Fibroblast of gingiva (primary cell): ENCODE measurements around the gene THADA.
"Not testable (repeated sequence)": the region's sequence is repeated elsewhere in the genome, so short reads cannot be mapped to it uniquely, and the experiment has no call there.

Experiments used
- DNase-seq: peaks from one replicate; pipeline ENCODE4 v3.0.0-alpha.2; 2011; ENCODE audit warnings: low read depth

The THADA gene

DNA sequence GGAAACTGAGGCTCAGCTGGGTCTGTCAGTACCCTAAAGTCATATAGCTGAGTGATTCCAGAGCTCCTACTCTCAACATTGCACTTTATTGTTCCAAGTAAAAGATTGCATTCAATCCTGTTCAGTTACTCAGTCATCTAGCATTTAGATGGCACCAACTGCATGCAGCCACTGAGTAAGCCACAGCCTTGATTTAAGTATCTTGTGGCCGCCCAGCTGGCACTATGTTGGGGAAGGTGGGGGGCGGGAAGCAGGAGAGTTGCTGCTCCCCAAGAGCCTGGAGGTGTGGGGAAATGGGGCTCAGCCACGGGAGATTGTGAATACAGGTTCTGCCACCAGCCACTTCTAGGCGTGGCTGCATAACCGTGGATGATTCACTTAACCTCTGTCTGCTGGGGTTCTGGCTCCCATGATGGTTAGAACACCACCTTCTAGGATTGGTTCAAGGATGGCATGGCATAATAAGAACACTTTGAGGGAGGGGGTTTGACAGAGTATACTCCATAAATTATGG is 386.6 kb downstream of the THADA start:
- no peak for DNase-seq

DNA sequence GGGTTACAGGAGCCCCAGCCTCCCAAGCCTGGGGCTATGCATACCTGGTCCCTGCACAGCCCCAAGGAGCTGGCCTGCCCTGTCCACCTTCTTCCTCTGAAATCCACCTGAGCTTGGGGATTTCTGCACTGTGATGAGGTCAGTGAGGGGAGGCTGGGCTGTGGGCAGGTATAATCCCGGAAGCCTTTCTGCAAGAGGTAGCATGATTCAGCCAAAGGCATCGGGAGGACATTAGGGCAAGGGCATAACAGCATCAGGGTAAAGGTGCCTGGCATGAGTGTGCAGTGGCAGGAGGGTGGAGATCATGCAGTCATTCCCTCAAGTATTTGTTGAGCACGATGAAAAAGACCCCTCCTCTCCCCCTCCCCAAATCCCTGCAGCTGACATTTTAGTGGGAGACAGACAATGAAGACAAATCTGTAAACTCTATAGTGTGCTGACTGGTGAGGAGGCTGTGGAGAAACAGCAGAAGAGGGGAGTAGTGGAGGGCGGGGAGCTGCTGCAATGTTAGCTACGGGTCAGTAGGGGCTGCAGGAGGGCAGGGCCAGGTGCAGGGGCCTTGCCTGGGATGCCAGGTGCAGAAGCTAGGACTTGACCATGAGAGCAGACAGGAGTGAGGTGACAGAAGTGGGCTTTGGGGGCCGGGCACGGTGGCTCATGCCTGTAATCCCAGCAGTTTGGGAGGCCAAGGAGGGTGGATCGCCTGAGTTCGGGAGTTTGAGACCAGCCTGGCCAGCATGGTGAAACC is 388.1 kb downstream of the THADA start:
- DNase-seq: no peak

DNA sequence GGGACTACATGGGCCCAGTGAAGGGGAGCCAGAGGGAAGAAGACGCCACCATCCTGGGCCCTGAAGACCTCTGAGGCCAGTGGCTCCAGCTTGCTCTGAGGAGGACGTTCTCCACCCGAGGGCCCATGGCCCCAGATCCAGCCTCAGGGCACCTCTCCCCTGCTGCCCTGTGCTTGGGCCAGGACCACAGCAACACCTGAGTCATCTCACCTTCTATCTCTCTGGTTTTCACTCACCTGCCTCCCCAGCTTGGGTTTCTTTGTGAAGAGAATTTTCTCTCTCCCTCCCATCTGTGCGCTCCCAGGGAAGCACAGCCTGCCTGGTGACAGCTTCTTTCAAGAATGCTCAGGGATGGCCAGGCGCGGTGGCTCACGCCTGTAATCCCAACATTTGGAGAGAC is 389.2 kb downstream of the THADA start:
- DNase-seq: no peak

DNA sequence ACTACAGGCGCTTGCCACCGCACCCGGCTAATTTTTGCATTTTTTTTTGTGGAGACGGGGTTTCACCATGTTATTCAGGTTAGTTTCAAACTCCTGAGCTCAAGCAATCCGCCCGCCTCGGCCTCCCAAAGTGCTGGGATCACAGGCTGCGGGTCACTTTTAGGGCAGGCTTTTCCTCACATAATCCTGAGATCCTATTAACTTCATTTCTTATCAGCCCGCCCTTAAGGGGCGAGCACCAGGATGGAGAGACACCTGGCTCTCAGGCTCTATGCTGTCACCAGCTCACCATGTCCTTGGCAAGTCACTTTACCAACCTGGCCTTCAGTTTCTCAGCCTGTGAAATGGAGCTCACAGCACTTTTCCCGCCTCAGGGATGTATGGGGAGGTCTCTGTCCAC is 392.5 kb downstream of the THADA start:
- no peak for DNase-seq

DNA sequence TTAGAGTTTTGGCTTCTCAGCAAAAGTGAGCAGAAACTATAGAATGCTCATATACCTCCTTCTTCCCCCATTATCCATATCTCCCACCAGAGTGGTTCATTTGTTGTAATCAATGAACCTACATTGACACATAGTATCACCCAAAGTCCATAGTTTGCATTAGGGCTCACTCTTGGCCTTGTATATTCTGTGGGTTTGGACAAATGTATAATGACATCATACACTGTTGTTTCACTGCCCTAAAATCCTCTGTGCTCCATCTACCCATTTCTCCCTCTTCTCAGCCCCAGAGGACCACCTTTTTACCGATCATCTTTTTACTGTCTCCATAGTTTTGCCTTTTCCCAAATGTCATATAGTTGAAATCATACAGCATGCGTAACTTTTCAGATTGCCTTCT is 393.5 kb downstream of the THADA start:
- no peak for DNase-seq

DNA sequence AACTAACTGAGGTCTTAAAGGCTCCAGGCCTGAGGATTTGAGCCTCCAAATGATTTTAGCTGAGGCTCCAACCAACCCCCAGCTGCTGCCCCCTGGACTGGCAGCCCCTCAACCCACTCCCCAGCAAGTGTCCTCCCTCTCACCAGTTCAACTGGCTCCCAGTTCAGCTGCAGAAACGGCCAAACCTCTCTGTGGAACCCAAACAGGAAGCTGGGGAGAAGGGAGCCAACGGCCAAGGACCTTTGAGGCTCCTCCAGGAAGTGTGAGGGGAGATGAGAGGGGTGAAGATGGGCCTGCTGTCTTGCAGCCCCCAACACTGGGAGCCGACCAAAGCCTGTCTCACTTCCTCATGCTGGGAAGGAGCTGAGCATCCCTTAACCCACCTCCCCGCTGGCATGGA is 394.3 kb downstream of the THADA start:
- DNase-seq: no peak

DNA sequence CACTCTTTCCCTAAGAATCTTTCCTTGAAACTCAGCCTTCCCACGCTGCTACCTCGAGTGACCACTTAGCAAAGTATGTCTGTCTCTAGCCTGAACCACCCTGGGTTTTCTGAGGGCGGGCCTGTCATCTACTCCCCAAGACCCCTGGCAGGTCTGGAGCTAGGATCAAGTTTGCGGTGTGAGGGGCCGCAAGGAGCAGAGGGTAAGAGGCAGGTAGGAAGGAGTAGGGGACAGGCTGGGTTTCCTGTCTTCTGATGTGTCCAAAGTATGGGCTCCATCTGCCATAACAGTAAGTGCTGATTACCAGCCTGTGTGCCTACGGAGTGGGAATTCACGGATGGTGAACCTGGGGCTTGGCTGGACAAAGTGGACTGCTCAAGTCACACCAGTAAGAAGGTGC is 394.8 kb downstream of the THADA start:
- DNase-seq: no peak

DNA sequence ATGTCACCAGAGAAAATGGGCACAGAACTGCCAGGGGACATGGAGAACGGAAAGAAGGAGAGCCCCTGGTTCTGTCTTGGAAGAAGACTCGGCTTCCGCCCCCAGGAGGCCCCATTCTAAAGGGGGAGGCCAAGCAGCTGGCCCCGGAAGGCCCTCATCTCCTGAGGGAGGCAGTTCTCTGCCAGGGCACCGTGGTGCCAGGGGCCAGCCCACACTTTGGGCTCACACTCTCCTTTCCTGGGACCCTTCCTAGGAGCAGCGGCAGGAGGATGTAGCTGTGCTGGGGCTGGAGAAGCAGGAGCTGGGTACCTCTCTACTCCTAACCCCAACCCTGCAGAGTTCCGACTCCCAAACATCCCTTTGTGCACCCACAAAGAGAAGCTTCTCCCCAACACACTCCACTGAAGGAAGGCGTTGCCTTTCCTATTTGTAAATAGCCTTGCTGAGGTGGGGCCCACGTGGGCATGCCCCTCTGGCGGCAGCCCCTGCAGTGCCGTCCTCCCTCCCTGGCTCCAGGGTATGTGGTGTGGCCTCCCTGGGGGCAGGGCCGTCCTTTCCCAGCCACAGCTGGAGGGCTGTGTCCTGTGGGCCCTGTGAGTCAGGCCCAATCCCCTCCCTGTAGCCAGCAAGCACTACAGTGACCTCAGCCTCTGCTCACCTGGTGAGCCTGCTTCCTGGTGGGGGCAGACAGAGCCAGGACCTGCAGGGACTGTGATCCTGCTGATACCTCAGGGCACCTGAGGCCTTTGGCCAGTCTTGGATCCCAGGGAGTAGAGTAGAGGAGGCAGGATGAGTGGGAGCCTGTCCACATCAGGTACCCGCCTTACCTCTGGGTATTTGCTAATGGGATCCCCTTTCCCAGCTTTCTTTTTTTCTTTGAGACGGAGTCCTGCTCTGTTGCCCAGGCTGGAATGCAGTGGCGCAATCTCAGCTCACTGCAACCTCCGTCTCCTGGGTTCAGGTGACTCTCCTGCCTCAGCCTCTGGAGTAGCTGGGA is 396.0 kb downstream of the THADA start:
- no peak for DNase-seq

DNA sequence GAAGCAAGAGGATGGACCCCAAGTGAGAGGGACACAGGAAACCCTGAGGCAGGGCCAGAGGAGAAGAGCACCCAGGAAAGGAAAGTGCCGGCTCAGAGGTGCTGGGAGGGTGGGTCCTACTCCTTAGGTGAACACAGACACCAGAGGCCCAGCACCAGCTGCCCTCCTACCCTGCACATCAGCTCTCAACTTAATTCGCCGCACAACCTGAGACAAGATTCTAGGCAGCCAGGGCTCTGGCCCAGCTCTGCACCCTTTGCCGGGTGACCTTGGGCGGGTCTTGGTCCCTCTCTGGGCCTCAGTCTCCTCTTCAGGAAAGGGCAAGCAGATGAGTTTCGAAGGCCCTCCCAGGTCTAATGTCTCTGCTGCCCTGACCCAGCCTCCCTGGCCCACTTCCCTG is 397.6 kb downstream of the THADA start:
- DNase-seq: no peak

DNA sequence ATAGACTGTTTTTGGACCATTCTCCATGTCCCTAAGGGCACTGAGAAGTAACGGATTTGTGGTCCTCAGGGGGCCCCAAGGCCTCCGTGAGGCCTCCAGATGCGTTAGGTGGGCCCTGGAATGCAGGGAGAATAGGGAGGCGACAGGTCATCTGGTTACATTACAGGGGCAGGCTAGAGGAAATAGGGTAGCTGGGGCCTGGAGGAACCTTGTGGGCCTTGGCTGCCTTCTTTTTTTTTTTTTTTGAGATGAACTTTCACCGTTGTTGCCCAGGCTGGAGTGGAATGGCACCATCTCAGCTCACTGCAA is 398.3 kb downstream of the THADA start:
- DNase-seq: no peak

DNA sequence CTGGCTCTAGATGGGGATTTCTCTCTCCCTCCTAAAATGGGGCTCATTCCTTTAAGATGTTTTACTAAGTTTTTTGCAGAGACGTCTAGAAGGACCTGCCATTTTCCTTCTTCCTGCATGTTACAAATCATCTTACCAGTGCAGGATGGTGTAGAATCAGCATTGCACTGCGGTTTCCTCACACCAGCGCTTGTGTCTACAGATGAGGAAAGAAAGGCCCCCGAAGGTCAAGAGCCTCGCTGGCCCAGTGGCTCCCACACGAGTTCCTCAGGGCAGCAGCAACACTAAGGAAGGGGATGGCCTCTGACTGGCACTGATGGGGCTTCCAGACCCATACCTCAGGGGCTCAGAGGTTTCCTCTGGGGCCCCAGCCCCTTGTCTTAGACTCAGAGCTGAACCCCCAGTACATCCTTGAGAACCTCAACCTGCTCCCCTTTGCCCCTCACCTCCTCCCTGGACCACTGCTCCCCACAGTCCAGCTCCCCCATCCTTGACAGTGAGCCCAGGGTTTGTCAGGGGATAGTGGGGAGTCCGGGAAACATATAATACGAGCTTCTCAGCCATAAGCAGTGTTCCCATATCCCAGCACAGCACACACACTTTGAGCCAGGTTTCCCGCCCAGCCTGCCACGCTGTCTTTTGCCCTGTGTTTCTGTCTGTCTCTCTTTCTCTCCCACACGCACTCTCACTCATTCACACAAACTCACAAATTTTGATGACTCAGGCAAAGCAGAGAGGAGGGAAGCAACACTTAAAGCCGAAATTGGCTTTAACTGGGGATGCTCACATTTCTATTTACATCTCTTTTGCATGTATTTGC is 398.9 kb downstream of the THADA start:
- no peak for DNase-seq

DNA sequence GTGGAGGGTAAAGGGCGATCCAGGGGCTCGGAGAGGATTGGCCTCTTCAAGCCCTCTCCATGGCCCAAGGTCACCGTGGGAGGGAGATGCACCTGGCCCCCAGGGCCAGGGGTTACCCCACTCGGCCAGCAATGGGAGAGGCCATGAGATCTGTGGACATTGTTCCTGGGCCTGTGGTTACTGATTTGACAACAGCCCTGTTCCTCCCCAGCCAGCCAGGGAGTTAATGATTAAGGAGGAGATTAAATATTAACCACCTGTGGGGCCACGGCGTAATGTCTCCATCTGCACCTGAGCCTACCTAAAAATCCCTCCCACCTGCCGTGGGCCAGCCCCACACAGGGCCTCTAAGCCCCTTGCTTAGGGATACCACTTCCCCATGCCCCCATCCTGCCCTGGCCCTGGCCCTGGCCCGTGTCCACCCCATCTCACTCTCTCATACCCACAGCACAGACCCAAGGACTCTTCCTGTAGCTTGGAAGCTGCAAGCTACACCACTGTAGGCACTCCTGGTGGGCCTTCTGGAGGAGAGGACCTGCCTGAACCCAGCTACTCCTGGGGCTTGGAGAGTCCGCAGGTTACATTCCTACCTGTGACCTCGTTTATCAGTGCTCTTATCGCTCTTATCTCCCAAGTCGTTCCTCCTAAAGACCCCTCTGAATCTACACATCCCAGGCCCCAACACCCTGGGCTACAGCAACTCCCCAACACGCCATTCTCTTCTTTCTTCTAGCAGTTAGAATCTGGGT is 401.5 kb downstream of the THADA start:
- no peak for DNase-seq

DNA sequence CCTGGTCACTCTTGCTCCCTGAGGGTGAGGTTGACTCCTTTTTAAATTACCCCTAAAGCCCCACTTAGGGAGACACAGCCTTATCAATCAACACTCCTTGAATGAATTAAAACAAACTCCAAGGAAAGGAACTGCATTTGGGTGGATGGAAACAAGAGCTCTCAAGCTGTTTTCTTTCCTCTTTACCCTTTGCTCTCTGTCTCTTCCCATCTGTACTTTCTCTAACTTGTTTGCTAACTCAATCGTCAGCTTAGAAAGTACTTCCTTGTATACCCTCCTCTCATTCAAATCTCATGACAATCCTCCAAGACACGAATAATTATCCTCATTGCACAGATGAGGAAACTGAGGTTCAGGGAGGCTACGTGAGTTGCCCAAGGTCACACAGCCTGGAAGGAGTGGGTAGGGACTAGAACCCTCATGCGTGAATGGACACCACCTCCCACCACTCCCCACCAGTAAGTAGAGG is 402.2 kb downstream of the THADA start:
- no peak for DNase-seq

DNA sequence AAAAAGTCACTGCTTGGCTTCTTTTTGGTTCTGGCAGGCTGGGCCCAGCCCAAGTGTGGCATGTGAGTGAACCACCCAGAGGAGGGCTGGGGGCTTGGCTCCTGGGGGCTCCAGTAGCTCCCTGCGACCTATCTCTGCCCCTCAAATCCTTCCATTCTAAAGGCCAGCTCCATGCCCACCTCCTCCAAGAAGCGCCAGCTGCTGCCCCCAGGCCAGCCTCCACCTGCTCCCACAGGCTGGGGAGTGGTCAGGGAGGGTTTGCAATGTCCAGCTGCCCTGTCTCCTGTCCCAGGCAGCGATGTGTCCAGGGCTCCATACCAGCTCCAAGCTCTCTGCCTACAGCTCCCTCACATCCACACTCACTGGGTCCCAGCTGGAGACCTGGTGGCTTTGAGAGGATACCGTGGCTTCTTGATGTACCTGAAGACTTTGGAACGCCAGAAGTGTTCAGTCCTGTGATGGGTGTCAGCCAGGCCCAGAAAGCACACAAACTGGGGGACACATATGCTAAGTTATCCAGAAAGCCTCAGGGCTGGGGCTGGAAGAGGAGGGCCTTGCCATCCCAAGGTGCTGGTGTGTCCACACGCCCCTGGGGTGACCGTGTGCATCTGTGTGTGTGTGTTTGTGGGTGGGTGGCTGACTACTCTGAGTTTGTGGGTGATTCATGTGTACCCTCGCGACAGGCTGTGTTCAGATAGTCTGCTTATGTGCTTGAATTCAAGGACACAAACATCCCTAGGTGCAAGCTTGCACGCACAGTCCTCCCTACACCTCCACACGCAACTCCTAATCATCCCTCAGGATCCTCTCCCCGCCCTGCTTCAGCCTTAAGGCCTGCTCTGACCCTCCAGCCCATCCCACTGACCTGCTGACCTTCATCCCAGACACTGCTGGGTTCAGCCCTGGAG is 402.8 kb downstream of the THADA start:
- no peak for DNase-seq

DNA sequence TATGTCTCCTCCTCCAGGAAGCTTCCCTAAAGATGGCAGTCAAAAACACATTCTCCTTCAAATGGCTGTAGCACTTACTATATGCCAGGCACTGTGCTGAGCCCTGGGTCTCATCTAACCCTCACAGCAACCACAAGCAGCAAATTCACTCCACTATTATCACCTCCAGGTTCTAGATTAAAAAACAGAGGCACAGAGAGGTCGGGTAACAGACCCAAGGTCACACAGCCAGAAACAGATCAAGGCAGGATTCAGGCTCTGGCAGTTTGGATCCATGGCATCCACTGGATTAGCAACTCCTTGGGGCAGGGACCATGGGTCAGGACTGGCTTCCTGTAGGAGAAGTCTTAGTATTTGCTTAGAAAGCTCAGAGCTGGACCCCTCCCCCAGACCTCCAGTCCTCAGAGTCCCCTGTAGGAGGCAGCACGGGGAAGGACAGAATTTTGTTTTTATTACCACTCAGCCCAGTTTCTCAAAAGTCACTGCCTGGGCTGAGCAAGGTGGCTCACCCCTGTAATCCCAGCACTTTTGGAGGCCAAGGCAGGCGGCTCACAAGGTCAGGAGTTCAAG is 403.8 kb downstream of the THADA start:
- no peak for DNase-seq

DNA sequence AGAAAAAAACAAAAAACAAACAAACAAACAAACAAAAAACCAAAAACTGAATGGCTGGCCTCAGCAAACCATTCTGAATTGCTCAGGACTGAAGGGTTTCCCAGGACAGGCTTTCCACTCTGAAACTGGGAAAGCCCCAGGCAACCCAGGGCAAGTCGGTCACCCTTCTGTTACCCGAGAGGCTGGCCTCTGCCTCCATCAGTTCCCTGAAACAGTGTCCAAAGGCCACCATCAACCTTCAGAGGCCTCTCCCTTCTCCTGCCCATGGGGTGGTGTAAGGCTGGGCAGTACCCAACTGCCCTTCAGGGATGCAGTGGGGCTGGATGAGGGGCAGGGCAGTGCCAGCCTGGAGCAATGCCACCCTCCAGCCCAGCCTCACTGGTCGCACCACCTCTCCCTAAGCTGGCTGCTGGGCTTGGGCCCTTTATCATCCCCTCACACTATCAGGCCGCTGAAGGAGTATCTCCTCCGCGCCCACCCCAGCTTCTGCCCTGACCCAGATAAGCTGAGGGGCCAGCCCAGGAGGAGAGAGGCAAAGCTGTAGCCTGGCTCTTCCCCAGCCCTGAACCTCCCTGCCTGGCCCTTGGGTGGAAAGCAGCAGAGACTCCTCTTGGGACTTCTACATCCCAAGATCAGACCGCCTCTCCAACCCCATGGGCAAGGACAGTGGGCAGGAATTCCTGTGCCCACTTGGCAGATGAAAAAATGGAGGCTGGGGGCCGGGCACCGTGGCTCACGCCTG is 405.4 kb downstream of the THADA start:
- DNase-seq: no peak

DNA sequence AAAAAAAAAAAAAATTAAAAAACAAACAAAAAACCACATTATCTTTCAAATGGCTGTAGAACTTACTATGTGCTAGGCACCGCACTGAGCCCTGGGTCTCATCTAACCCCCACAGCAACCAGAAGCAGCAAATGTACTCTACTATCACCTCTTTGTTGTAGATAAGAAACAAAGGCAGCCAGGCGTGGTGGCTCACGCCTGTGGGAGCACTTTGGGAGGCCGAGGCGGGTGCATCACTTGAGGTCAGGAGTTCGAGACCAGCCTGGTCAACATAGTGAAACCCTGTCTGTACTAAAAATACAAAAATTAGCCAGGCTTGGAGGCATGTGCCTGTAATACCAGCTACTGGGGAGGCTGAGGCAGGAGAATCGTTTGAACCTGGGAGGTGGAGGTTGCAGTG is 406.0 kb downstream of the THADA start:
- DNase-seq: not testable (repeated sequence)

DNA sequence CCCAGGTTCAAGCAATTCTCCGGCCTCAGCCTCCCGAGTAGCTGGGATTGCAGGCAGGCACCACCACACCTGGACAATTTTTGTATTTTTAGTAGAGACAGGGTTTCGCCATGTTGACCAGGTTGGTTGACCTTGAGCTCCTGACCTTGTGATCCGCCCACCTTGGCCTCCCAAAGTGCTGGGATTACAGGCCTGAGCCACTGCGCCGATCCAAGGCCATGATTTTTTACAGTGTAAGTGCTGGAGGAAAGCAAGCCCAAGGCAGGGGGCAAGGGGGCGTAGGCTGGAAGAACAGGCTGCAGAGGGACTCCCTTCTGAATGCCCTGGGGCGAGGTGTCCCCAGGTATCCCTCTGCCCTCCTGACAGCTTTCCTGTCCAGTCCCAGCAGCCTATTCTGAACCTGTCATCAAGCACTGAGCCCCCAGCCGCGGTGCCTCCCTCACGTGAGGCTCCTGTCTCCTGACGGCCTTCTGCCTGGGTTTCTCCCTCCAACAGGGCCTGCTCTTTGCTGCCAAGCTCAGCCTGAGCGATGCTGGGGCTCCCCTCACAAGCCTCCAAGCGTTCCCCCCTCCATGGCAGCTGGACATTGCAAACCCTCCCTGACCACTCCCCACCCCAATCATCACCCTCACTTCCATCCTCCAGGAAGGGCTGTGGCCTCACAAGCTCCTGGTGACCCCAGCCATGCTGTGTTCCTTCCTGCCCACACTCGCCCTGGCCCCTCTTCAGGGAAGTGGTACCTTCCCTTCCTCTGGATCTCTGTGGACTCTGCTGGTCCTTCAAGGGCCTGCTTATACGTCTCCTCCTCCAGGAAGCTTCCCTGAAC is 407.1 kb downstream of the THADA start:
- no peak for DNase-seq
